Ovary (tissue), 9 donors: ENCODE results near the gene FCN1. TPM values are rescaled to one million over a fixed set of nuclear protein-coding genes. Genes with fewer than 3 reads are reported as not detected.

ENCODE experiments used
- DNase-seq, 5 donors: peaks; one replicate each; pipeline ENCODE4 v3.0.0-alpha.2; 2019 to 2020
- H3K27ac ChIP-seq, 2 donors: fragments of 200-600 bp; one replicate each; pipeline versions ENCODE4 v1.5.1 to v1.8.0; 2019 to 2022
- H3K27me3 ChIP-seq: fragments of 200-600 bp; one replicate; pipeline ENCODE4 v1.8.0; 2022
- H3K36me3 ChIP-seq: fragments of 200-600 bp; sonication (generic); one replicate; pipeline ENCODE4 v1.5.1; 2019
- H3K4me1 ChIP-seq: one replicate; pipeline ENCODE4 v1.8.1; 2013; ENCODE audit warnings: mild to moderate bottlenecking, moderate library complexity; ENCODE audit not compliant: insufficient read depth
- H3K4me3 ChIP-seq: fragments of 200-600 bp; sonication (generic); one replicate; pipeline ENCODE4 v1.5.1; 2017
- H3K9me3 ChIP-seq, 2 donors: fragments of 200-600 bp in 1 of 2; sonication (generic) in 1 of 2; one replicate each; pipeline versions ENCODE4 v1.5.1 to v1.8.1; 2013 to 2019; ENCODE audit warnings: mild to moderate bottlenecking in 1 of 2, moderate library complexity in 1 of 2
- EP300 ChIP-seq: sonication (generic); formaldehyde crosslinking; IDR thresholded peaks from one replicate; pipeline ENCODE4 v1.6.1; 2017; ENCODE audit warnings: antibody characterized with exemption
- POLR2A ChIP-seq: fragments of 450-650 bp; IDR thresholded peaks from one replicate; pipeline ENCODE4 v1.6.1; 2017; ENCODE audit warnings: antibody characterized with exemption, mild to moderate bottlenecking, moderate library complexity
- WGBS, 3 donors: extraction: QIAGEN DNeasy Blood & Tissue Kit in 1 of 3; methylation state at CpG; one replicate each; pipeline versions ENCODE4 v1.1.5 to v1.1.7; 2013 to 2017; 5-methylcytosine and 5-hydroxymethylcytosine counted together
- intact Hi-C, 4 donors: fragments of 100-400 bp; cut with DNase I; formaldehyde crosslinking; loops; one replicate each; pipeline versions ENCODE4 v1.11.0 to v1.15.1; 2022 to 2023
- polyA plus RNA-seq, 2 donors: library from polyadenylated mRNA; stranded (reverse); fragments of 200-250 nt in 1 of 2; fragments of 350-450 nt in 1 of 2; fragmentation: Illumina TruSeq in 1 of 2; extraction: RNeasy Lipid Tissue Mini Kit (QIAGEN cat#74804) in 1 of 2; gene quantifications; one replicate each; pipeline ENCODE4 v1.2.3, GENCODE V29; 2013 to 2014
- total RNA-seq, 7 donors: library from RNA; depleted of rRNA in 2 of 7; stranded (reverse); fragments of >200 nt in 2 of 7; fragmentation: NEBNext Ultra II Directional in 3 of 7; extraction: Animal tissue kit (Norgen Biotek cat#: 25700) in 3 of 7; gene quantifications; one replicate each; pipeline versions ENCODE4 v1.1.0 to v1.2.4, GENCODE V29; 2016 to 2023
- TF ChIP-seq, protein P1 (sequence below), 3 donors: fragments of 450-650 bp in 2 of 3; fragments of 200-600 bp in 1 of 3; IDR thresholded peaks; one replicate each; pipeline versions ENCODE4 v1.5.1 to v1.8.0; 2016 to 2022; ENCODE audit warnings: antibody characterized with exemption in 3 of 3, mild to moderate bottlenecking in 1 of 3
- donor health status: DM: no; HTN: no; CAD: no; lungs with moderate emphysema.
- donor health status: DM: no; HTN: no; CAD: no.
- donor health status: Bipolar disorder and iron deficiency.
- donor health status: DM: yes; HTN: yes; CAD: no.
- donor health status: DM: no; HTN: no; CAD: no.
- donor health status: DM: yes; HTN: yes; CAD: no.

FCN1 gene
- total and polyA plus RNA-seq, 9 donors: 0.43 to 5.0 (median 1.9) TPM; not detected in 2

GRCh38 chr9:134922932-134923240, 5.2 kb upstream of the FCN1 start:
- Histone ChIP-seq H3K4me1 (no peaks in the 10 kb centered on the region), H3K9me3 (no peaks in the 10 kb centered on the region), H3K4me3 (no peak overlapping the region), H3K36me3 (no peaks in the 10 kb centered on the region), H3K27me3 (no peaks in the 10 kb centered on the region), H3K27ac (no peak overlapping the region)
- intact Hi-C loops: no loop called here
- DNase-seq: peak in 2 of 5 donors; percentile 1 to 12
- WGBS, 3 donors: 90% methylated on average over 9 of the region's 9 CpGs
- TF ChIP-seq POLR2A (no peak), EP300 (no peak)
- TF ChIP-seq, protein P1, sequence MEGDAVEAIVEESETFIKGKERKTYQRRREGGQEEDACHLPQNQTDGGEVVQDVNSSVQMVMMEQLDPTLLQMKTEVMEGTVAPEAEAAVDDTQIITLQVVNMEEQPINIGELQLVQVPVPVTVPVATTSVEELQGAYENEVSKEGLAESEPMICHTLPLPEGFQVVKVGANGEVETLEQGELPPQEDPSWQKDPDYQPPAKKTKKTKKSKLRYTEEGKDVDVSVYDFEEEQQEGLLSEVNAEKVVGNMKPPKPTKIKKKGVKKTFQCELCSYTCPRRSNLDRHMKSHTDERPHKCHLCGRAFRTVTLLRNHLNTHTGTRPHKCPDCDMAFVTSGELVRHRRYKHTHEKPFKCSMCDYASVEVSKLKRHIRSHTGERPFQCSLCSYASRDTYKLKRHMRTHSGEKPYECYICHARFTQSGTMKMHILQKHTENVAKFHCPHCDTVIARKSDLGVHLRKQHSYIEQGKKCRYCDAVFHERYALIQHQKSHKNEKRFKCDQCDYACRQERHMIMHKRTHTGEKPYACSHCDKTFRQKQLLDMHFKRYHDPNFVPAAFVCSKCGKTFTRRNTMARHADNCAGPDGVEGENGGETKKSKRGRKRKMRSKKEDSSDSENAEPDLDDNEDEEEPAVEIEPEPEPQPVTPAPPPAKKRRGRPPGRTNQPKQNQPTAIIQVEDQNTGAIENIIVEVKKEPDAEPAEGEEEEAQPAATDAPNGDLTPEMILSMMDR (IDR thresholded peaks at IDR 0.05): no peak

- Histone ChIP-seq H3K27ac (no peak overlapping the region), H3K4me1 (no peaks in the 10 kb centered on the region), H3K27me3 (no peaks in the 10 kb centered on the region), H3K9me3 (no peaks in the 10 kb centered on the region), H3K4me3 (no peak overlapping the region), H3K36me3 (no peaks in the 10 kb centered on the region)
- intact Hi-C loops: no loop called here
- peak in 3 of 5 donors; percentile 4 to 6 (median 6) for DNase-seq
- WGBS, 3 donors: 76 to 78% (median 76%) methylated on average over 14 of the region's 14 CpGs
- TF ChIP-seq, protein P1 (IDR thresholded peaks at IDR 0.05): no peak
- no peak for TF ChIP-seq POLR2A
- TF ChIP-seq EP300: no peak
These were observed 4.6 kb upstream of the FCN1 start for GRCh38 chr9:134922066-134922931.

DNA sequence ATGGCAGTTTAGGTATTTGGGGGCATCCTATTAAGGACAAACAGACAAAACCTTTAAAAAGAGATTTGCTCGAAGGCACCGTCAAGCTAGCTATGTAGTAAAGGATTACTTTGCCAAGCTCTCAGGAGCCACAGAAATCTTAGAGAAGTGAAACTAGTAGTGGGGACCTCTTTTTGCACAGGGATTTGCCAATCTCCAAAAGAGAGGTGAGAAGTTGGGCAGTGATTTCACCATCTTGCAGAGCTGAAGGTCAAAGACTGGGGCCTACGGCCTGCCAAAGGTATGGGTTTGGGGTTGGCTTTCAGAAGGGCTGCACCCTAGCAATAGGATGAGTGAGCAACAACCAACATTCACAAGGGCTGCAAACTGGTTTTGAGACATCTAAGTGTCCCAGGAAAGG, 1.6 kb upstream of the FCN1 start:
- TF ChIP-seq POLR2A (no peak), EP300 (no peak)
- TF ChIP-seq, protein P1 (IDR thresholded peaks at IDR 0.05): no peak
- H3K36me3 ChIP-seq: no peaks in the 10 kb centered on the region
- no peaks in the 10 kb centered on the region for H3K27me3 ChIP-seq
- H3K9me3 ChIP-seq: no peaks in the 10 kb centered on the region
- intact Hi-C loops: no loop called here
- no peak for DNase-seq
- no peak overlapping the region for H3K27ac ChIP-seq
- peaks cover 3% of the 10 kb centered on the region for H3K4me1 ChIP-seq
- WGBS, 3 donors: 97 to 99% (median 98%) methylated on average over 3 of the region's 3 CpGs
- no peak overlapping the region for H3K4me3 ChIP-seq

- H3K9me3 ChIP-seq: no peaks in the 10 kb centered on the region
- TF ChIP-seq EP300: no peak
- TF ChIP-seq, protein P1 (IDR thresholded peaks at IDR 0.05): no peak
- TF ChIP-seq POLR2A: no peak
- intact Hi-C loops: no loop called here
- H3K36me3 ChIP-seq: no peaks in the 10 kb centered on the region
- peak in 2 of 5 donors; percentile 8 for DNase-seq
- 90 to 94% (median 92%) methylated on average over 10 of the region's 10 CpGs for WGBS, 3 donors
- no peaks in the 10 kb centered on the region for H3K27me3 ChIP-seq
- H3K4me3 ChIP-seq: no peak overlapping the region
- H3K4me1 ChIP-seq: peaks cover 3% of the 10 kb centered on the region
- H3K27ac ChIP-seq: no peak overlapping the region
These were observed 934 bp upstream of the FCN1 start for GRCh38 chr9:134918646-134919045.
